SK-N-DZ (cell line): Measurements from ENCODE around the gene DHRS1.
"Not testable (repeated sequence)": the region's sequence is repeated elsewhere in the genome, so short reads cannot be mapped to it uniquely, and the experiment has no call there.

Source experiments
- DNase-seq: peaks from one replicate; pipeline ENCODE4 v3.0.0-alpha.2; 2015; ENCODE audit warnings: low spot score

Gene DHRS1

DNA sequence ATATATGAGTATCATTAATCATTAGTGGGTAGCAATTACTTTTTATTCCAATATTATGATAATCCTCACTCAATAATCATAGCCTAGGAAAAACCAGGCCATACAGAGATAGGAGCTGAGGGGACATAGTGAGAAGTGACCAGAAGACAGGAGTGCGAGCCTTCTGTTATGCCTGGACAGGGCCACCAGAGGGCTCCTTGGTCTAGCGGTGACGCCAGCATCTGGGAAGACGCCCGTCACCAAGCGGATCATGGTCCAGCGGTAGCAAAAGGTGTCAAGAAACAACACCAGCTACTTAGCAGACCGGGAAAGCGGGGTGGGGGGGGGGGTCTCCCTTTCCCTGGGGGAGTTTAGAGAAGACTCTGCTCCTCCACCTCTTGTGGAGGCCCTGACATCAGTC is 28.3 kb upstream of the DHRS1 start:
- not testable (repeated sequence) for DNase-seq

DNA sequence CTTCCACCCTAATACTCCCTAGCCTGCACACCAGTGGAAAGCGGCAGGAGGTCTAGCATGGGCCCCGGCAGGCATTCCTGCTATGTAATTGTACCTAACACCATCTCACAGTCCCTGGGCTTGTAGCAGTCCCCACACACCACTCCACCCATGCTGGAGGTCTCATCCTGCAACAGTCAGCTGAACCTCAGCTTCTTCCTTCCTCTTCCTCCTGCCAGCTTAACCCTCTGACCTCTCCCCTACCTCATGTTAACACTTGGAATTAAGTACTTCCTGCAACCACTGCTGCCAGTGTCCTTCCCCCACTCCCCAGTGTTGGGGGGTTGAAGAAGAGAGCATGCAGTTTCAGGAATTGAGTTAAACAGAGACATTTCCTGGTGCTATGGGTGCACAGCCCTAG is 27.7 kb upstream of the DHRS1 start:
- no peak for DNase-seq

DNA sequence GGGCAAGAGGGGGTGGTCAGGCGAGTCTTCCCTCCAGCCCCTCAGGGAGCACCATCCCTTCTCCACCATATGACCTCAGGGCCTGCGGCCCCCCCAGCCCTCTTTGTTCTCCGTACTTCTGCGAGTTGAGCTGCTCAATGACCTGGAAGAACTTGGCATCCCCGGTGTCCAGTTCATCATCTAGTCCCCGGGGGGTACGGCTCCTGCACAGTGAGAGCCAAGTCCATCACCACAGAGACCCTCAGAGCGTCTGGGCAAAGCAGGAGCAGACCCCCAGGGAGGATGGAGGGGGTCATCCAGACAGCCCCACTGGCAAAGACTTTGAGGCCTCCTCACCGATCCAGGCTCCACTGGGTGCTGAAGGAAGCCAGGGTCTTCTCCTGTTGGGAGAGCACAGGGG is 26.4 kb upstream of the DHRS1 start:
- no peak for DNase-seq

DNA sequence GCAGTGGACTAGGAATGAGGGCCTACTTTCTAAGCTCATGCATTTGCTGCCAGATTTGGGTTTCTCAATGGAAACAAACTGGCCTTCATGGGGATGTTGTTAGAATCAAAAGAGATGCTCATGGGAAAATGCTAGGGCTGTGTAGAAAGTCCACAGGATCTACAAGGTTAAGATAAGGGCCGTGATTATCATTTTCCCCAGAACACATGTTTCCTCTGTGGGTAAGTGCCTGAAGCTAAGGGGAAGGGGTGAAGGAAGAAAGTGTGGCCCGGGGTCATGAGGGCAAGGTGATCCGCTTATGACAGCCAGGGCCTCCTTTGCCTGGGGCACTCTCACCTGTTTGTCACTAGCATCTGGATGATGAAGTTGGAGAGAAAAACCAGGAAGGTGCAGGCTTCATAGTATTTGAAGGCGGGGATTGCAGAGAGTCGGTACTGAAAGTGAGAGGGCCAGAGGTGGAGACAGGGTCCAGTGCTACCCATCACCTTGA is 25.5 kb upstream of the DHRS1 start:
- DNase-seq: no peak

DNA sequence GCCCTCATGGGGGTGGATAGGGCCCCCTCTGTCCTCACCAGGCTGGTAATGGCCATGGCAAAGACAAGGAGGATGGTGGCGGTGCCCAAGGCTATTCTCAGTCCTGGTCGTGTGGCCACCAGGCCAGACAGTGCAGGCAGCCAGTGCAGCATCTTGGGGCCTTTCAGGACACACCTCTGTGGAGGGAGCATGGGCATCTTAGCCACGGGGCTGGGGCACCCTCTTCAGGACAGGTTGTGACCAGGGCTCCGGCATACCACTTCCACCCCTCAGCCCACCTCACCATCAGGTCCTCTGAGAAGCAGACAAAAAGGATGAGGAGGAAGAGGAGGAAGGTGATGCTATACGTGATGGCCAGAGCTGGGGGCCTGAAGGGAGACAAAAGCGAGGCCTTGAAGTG is 24.4 kb upstream of the DHRS1 start:
- DNase-seq: no peak

DNA sequence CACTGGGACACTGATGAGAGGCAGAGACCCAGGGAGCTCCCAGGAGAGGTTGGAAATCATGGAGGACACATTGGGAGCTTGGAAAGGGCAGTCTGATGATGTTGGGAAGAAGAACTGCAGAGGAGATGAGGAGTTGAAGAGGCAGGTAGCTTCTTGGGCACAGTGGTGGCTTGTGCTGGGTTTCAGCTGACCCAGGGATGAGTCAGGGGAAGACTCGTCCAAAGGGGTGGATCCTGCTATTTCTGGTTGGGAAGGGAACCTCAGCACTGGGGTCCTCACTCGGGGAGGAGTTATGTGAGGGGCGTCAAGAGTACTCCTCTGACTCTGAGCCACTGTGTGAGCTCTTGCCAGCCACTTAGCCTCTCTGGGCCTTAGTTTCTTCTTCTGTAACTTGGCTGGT is 23.8 kb upstream of the DHRS1 start:
- DNase-seq: no peak

DNA sequence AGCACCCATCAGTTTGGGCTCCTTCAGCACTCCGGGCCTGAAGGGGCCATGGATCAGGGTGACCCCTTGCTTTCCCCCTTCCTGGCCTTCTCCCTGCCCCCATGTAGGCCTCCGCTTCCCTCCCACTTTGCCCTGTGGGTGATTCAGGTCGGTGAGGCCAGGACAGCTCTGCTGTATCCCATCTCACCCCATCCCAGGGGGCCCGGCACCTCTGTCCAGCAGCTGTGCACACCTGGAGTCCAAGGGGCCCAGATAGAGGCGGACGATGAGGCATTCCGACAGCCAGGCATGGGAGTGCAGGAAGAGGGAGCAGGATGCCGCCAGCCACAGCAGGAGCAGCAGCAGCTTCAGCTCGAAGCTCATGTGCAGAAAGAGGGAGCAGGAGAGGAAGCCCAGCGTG is 23.1 kb upstream of the DHRS1 start:
- no peak for DNase-seq

DNA sequence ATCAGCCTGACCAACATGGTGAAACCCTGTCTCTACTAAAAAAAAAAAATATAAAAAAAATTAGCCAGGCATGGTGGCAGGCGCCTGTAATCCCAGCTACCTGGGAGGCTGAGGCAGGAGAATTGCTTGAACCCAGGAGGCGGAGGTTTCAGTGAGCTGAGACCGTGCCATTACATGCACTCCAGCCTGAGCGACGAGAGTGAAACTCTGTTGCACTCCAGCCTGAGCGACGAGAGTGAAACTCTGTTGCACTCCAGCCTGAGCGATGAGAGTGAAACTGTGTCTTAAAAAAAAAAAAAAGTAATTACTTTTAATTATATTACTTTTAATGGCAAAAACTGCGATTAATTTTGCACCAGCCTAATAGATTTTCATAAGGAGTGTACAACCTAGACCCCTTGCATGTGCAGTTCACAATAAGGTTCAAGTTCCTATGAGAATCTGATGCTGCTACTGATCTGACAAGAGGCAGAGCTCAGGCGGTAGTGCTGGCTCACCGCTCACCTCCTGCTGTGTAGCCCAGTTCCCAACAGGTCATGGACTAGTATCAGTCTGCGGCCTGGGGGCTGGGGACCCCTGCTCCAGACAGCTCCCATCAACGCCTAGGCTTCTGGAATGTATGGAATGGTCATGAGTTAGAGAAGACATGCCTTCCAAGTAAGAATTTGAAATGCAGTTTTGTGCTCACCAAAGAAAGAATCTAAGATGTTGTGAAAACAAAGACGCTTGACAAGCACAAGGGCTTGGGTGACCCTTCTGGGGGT is 21.8 kb upstream of the DHRS1 start:
- DNase-seq: no peak

DNA sequence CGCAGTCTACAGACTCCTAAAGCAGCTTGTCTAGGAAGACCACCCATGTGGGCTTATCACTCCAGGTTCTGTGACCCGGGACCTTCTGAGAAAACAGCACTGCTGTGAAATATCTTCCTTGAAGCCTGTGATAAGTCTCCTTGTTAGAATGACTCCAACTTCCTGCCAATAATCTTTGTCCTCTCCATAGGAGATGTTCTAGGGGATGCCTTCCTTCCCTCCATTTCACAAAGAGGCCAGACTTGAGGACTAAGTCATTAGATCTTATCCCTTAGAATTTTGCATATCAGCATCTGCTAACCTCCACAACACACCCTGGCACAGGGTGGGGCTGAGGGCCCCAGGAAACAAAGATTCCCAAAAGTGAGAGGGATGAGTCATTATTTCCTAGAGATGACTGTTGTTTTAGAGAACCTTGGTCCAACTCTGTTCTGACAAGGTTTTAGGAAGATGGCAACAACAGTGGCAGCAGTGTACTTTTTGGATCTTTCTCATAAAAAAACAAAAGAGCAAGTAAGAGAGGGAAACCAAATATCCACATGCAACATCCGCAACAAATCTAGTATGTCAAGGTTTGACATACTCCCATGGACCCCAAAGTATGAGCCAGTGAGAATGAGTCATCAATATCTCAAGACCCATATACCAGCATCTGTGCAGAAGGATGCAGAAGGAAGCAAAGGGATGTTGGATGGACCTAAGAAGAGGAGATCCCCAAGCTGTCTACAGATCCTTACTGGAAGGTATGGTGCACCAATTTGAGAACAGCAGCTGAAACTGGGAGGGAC is 17.8 kb upstream of the DHRS1 start:
- no peak for DNase-seq

DNA sequence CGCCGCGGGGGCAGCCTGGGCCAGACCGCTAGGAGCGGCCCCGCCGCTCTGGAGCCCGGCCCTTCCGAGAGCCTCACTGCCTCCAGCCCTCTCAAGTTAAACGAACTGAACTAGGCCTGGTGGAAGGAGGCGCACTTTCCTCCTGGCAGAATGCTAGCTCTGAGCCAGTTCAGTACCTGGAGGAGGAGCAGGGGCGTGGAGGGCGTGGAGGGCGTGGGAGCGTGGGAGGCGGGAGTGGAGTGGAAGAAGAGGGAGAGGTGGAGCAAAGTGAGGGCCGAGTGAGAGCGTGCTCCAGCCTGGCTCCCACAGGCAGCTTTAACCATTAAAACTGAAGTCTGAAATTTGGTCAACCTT is 17.0 kb upstream of the DHRS1 start:
- no peak for DNase-seq

DNA sequence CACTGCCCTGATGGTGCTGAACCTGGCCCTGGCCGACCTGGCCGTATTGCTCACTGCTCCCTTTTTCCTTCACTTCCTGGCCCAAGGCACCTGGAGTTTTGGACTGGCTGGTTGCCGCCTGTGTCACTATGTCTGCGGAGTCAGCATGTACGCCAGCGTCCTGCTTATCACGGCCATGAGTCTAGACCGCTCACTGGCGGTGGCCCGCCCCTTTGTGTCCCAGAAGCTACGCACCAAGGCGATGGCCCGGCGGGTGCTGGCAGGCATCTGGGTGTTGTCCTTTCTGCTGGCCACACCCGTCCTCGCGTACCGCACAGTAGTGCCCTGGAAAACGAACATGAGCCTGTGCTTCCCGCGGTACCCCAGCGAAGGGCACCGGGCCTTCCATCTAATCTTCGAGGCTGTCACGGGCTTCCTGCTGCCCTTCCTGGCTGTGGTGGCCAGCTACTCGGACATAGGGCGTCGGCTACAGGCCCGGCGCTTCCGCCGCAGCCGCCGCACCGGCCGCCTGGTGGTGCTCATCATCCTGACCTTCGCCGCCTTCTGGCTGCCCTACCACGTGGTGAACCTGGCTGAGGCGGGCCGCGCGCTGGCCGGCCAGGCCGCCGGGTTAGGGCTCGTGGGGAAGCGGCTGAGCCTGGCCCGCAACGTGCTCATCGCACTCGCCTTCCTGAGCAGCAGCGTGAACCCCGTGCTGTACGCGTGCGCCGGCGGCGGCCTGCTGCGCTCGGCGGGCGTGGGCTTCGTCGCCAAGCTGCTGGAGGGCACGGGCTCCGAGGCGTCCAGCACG is 16.4 kb upstream of the DHRS1 start:
- DNase-seq: peak; percentile 42

DNA sequence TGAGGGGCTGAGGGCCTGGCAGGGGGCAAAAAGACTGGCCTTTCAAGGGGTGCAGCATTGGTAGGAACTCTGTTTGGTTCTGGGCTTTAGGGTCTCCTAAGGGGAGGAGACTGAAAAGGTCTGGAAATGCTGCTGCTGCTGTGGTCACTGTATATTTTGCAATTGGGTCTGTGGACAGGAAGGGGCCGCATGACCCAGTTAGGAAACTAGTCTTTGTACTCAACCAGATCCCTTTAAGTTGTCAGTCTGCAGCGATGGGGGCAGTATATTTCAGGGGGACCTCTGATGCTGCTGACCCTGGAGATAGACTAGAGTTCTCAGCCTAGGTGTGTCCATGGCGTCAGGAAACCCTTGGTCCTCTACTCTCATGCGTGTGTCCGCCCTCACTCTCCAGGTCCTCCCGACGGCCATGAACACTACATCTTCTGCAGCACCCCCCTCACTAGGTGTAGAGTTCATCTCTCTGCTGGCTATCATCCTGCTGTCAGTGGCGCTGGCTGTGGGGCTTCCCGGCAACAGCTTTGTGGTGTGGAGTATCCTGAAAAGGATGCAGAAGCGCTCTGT is 15.7 kb upstream of the DHRS1 start:
- no peak for DNase-seq

DNA sequence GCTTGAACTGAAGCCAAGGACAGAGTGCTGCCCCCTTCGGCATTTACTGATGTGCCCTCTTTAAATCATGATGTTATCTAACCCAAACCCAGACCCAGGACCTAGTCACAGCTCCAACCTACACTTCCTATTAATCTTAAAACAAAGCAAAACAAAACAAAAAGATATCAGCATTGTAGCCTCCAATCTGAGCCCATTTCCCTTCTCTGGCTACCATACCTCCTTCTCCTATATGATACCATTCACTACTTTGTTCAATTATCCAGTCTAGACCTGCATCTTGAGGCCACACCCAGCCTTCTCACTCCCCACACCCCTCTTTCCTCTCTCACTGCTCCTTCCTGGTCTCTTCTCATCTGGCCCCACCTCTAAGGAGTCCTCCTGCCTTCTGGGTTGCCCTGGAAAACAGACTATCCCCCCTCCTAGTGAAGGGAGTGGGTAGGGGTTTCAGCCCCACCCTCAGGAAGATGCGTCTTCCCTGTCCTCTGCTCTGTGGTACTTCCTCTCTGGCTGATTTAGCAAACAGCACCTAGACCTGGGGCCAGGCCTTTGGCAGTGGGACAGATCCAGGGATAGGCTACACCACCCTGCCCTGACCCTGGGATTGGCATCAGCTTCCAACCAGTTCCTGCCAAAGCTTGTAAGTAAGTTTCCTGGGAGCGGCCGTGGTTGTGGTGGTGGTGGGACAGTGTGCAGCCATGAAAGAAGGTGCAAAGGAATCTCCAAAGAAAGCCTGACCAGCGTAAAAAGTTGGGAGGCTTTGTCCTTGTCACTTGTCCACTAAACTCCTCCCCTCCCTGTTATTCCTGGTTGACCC is 15.0 kb upstream of the DHRS1 start:
- DNase-seq: no peak

DNA sequence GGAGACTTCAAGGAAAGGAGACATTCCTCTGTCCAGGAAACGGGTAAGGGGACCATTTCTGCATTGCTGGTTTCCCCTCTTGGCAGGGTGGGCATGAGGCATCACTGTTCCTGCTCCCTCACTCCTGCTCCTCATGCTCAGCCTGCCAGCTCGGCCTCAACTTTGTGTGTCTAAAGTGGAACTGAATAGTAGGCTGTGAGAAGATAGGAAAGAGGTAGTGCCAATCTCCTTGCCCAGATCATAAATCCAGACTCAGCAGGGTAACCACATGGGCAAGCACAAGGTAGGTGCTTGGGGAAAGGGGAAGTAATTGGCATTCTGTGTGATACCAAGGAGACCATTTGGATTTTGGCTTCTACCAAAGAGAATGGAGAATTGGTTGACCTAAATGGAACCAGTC is 14.3 kb upstream of the DHRS1 start:
- no peak for DNase-seq

DNA sequence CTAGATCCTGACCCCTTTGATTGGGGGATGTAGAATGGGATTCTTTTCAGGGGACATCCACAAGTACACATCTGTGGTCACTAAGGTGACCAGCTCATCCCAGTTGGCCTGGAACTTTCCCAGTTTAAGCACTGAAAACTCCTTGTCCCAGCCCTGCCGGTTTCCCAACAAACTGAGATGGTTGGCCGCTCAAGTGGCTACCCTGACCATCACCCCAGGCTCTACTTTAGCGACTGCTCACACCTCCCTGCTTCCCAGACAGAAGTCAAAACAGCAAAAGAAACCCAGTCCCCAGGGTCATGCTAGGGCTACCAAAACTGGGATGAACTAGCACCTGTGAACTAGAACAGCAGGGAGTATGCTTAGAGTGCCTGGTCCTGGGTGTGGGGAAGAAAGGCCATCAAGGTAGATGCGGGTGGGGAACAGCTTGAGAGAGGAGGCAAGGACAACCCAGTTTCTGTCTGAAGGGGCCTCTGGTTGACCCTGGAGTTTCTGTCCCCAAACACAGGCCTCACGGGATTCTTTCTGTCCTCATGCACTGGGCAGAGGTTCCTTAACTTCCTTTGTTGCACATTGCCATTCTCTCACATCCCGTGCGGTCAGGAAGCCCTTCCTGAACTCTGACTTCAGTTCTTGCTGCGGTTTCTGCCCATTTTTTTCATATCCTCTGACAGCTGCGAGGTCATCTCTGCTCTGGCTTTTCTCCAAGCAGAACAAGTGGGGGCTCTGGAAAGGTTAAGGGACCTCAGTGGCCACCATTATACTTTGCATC is 13.3 kb upstream of the DHRS1 start:
- no peak for DNase-seq

DNA sequence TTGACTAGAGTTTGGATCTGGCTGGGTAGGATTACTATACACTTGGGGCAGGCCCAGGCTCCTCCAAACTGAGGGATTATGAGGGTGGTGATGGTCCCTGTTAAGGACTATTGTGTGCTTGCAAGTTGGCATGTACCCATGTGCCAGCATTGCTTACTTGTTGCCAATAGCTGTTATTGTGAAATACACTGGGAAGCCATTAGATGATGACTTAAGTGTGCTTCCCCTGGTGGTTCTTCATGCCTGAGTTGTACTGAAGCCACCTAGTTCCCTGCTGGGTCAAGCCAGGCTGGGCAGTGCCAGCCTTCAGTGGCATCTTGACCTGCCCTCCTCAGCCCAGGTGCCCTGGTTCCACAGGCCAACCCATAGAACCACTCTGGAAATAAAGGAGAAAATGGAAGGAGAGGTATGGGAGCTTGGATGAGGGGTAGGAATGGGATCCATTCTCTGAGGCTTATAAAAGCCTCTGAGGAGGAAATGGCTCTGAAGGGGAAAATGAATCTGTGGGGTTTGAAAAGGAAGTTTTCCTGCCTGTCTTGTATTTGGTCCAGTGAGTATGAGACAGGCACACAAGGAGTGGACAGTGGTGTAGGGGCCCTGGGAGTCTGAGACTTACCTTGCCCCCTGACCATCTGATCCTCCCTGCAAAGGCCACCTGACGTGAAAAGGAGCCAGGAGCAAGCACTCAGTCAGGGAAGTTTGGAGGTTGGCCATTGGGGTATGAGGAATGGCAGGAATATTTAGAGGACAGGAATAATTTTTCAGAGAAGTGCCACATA is 12.4 kb upstream of the DHRS1 start:
- DNase-seq: no peak

DNA sequence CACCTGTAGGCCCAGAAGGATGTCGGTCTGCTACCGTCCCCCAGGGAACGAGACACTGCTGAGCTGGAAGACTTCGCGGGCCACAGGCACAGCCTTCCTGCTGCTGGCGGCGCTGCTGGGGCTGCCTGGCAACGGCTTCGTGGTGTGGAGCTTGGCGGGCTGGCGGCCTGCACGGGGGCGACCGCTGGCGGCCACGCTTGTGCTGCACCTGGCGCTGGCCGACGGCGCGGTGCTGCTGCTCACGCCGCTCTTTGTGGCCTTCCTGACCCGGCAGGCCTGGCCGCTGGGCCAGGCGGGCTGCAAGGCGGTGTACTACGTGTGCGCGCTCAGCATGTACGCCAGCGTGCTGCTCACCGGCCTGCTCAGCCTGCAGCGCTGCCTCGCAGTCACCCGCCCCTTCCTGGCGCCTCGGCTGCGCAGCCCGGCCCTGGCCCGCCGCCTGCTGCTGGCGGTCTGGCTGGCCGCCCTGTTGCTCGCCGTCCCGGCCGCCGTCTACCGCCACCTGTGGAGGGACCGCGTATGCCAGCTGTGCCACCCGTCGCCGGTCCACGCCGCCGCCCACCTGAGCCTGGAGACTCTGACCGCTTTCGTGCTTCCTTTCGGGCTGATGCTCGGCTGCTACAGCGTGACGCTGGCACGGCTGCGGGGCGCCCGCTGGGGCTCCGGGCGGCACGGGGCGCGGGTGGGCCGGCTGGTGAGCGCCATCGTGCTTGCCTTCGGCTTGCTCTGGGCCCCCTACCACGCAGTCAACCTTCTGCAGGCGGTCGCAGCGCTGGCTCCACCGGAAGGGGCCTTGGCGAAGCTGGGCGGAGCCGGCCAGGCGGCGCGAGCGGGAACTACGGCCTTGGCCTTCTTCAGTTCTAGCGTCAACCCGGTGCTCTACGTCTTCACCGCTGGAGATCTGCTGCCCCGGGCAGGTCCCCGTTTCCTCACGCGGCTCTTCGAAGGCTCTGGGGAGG is 11.3 kb upstream of the DHRS1 start, which contains the start of gene LTB4R:
TSS of gene LTB4R (plus strand) at position 857 of the 959 bp plus-strand sequence. CDS start 4,150 bp downstream, outside the sequence.
- DNase-seq: no peak

DNA sequence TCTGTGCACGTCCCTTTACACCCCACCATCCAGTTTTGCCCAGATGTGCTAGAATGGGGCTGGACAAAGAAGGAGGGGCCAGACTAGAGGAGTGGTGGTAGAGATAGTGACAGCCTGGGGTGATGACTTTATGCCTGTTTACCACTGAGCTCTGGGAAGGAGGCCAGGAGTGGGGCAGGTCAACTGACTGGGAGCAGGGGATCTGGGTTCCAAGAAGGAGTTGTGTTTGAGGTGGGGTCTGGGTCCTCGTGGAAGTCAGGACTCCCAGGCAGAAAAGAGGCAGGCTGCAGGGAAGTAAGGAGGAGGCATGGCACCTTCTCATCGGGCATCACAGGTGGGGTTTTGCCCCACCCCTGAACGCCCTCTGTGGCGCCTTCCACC is 10.7 kb upstream of the DHRS1 start:
- no peak for DNase-seq
